WI38 (cell line): Measurements from ENCODE around the gene CR1L.

Experiments used
- H3K4me3 ChIP-seq: 2 replicates; pipeline ENCODE4 v1.5.1; 2011; ENCODE audit warnings: low read depth, mild to moderate bottlenecking, control low read depth, low read length
- TF ChIP-seq, protein P1 (sequence below): IDR thresholded peaks from 2 replicates; pipeline ENCODE4 v1.5.1; 2012; ENCODE audit warnings: low read depth, mild to moderate bottlenecking, control low read depth, low read length

Gene CR1L

GRCh38 chr1:207644852-207645634 lies at the start of gene CR1L:
Gene CR1L, plus strand, starts transcription at chr1:207645133. Its CDS starts 101 bp downstream, at chr1:207645234.
- H3K4me3 ChIP-seq, result peak within 1 kb of the TSS; percentile 65
- TF ChIP-seq, protein P1, sequence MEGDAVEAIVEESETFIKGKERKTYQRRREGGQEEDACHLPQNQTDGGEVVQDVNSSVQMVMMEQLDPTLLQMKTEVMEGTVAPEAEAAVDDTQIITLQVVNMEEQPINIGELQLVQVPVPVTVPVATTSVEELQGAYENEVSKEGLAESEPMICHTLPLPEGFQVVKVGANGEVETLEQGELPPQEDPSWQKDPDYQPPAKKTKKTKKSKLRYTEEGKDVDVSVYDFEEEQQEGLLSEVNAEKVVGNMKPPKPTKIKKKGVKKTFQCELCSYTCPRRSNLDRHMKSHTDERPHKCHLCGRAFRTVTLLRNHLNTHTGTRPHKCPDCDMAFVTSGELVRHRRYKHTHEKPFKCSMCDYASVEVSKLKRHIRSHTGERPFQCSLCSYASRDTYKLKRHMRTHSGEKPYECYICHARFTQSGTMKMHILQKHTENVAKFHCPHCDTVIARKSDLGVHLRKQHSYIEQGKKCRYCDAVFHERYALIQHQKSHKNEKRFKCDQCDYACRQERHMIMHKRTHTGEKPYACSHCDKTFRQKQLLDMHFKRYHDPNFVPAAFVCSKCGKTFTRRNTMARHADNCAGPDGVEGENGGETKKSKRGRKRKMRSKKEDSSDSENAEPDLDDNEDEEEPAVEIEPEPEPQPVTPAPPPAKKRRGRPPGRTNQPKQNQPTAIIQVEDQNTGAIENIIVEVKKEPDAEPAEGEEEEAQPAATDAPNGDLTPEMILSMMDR, result no peak

DNA sequence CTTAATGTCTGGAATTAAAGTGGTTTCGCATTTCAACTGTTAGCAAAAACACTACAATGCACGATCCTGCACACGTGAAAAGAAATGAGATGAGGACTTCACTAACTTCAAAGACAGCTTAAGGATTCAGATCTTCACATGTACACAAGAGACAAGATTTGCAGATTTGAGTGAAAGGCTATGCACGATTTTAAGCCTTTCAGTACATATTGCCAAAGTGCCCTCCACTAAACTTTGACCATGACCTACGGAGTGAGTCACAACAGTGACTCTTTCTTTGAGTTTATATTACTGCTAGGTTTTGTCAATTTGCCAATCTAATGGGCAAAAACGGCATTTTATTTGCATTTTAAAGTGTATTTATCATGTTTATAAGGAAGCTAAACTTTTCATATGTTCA lies 41.2 kb upstream of the CR1L start:
- TF ChIP-seq, protein P1, result no peak
- H3K4me3 ChIP-seq, result no peak overlapping the region

- H3K4me3 ChIP-seq, result no peak overlapping the region
- TF ChIP-seq, protein P1, result no peak
Observed at GRCh38 chr1:207605444-207606361, 39.2 kb upstream of the CR1L start.

- TF ChIP-seq, protein P1, result no peak
Observed at GRCh38 chr1:207606362-207606755, 38.6 kb upstream of the CR1L start.

GRCh38 chr1:207612762-207613161 lies 32.2 kb upstream of the CR1L start:
- no peak overlapping the region for H3K4me3 ChIP-seq
- TF ChIP-seq, protein P1, result no peak

More at GRCh38 chr1:207606362-207606755, 38.6 kb upstream of the CR1L start:
- no peak overlapping the region for H3K4me3 ChIP-seq

GRCh38 chr1:207619871-207620542 lies 24.9 kb upstream of the CR1L start:
- no peak overlapping the region for H3K4me3 ChIP-seq
- TF ChIP-seq, protein P1, result peak; percentile 70
